Hematopoietic multipotent progenitor cell treated with erythropoietin and hydrocortisone succinate and interleukin-3 and kit ligand, for 8 days (in vitro differentiated cells): Measurements from ENCODE around the gene SLIT3.

Source experiments
- DNase-seq: peaks from one replicate; pipeline ENCODE4 v3.0.0-alpha.2; 2015

Gene SLIT3

GRCh38 chr5:168984135-168984675, 316.7 kb downstream of the SLIT3 start:
- no peak for DNase-seq

GRCh38 chr5:168979135-168979534, 321.8 kb downstream of the SLIT3 start:
- no peak for DNase-seq

DNA sequence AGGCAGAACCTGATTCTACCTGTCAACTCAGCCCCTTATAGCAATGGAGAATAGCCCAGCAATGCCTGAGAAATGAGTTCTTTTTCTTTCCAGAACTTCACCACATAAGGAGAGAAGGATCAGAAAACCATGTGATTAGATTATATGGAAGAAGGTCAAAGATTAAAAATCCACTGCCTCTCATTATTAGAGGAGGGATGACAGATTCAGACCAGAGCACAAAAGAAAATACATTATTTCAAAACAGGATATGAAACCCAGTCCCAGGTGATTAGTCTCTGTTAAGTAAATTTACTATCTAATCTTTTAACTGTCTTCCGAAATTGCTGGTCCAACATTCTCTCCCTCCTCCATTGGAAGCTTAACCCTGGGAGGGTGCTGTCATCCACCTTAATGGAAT, 322.4 kb downstream of the SLIT3 start:
- no peak for DNase-seq

DNA sequence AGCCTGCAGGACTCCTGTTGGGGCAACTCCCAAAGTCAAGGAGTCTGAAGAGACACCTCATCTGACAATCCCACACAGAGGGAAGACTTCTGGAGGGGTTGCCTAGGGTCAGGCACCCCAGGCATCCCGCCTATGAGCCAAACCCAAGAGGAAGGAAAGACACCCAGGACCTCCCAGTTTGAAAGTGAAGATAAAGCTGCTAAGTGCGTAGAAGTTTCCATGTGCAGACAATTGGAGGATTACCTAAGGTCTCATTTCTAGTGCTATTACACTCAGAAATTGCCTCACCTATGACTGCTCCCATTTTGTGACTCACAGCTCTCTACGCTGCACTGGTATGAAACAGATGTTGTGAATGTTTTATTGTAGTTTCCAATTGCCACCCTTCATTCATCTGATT, 322.9 kb downstream of the SLIT3 start:
- no peak for DNase-seq

DNA sequence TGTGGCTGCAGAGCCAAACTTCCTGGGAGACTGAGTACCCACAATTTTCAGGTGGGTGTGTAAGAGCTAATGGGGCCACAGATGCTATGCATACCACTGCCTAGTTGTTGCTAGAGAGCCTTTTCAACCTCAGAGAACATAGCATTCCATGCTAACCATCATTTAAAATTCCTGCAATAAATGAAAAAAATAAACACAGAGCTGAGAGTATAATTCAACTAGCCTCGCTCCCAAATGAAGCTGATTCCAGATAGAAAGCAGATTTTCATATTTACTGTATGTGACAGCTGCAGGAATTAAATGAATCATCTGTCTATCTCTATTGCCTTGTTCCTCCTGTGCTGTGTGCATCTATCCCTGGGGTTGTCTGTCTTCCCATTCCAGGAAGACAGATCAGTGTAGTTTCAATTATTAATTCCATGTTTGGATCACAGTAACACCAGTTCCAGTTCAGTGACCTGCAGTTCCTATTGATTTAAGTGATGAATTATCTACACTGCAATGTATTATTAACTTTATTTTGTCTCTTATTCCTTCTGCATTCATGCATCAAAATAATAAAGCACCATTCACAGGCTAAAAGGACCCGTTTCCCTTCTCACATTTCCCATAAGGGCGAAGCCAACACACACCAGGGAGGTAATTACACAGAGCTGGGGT, 324.5 kb downstream of the SLIT3 start:
- no peak for DNase-seq

GRCh38 chr5:168975331-168975730, 325.6 kb downstream of the SLIT3 start:
- no peak for DNase-seq

GRCh38 chr5:168974082-168974481, 326.9 kb downstream of the SLIT3 start:
- no peak for DNase-seq

GRCh38 chr5:168972731-168973130, 328.2 kb downstream of the SLIT3 start:
- DNase-seq: no peak

DNA sequence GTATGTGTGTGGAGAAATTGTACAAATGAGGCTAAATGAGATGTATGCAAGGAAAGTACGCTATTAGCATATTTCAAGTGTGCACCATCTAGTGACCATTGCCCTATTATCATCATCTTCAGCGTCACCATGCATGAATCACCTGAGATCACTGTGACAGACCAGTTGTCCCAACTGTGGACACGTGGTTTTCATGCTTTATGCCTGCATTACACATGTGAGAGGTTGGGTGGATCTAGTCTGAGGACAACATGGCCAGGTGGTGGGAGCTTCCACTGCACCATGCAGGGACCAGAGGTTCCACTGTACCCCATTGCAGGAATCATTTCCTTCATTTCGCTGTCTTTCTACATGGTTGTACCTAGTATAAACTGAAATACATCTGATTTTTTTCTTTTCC, 329.8 kb downstream of the SLIT3 start:
- no peak for DNase-seq

DNA sequence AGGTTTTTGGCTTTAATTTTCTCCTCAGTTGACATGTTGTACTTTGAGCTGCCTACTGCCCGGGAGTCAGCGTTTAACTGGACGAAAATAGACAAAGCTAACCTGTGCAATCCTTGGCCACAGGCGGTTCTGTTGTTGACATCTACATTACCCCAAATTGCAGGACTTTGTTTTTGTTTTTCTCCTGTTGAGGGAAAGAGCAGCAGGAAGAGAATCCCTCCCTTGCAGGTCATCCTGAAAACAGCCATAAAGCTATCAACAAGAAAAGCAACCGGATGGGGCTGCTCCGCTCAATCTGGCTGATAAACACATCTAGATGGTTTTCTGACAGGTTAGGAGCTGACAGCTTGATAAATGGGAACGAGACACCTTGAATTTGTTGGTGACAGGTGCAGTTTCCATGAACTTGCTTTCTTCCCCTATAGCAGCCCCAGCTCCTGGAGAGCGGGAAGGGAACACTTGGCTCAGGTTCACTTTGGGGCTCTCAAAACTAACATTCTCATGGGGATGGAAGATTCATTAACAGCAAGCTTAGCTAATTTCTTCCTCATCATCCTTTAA, 331.5 kb downstream of the SLIT3 start:
- no peak for DNase-seq

GRCh38 chr5:168967882-168968620, 332.9 kb downstream of the SLIT3 start:
- no peak for DNase-seq

GRCh38 chr5:168965638-168966037, 335.3 kb downstream of the SLIT3 start:
- no peak for DNase-seq

DNA sequence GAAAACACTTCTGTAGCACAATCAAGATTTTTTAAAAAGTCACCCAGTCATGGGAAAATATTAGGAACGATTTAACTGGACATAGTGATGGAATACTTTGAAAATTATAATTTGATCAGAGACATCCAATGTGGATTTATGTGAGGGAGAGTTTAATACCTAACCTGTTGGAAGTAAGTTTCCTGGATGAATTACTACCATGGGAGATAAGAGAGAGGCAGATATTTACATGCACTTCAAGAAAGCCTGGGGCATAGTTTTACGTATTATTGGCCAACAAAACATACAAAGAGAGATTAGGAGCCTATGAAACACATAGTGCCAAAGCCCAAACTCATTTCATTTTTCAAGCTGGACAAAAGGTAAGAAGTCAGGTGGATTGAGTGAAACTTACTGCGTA, 336.8 kb downstream of the SLIT3 start:
- no peak for DNase-seq

GRCh38 chr5:168962306-168962705, 338.6 kb downstream of the SLIT3 start:
- no peak for DNase-seq

- no peak for DNase-seq
Measured at GRCh38 chr5:168961681-168962080, 339.3 kb downstream of the SLIT3 start.

GRCh38 chr5:168960497-168960896, 340.4 kb downstream of the SLIT3 start:
- no peak for DNase-seq

DNA sequence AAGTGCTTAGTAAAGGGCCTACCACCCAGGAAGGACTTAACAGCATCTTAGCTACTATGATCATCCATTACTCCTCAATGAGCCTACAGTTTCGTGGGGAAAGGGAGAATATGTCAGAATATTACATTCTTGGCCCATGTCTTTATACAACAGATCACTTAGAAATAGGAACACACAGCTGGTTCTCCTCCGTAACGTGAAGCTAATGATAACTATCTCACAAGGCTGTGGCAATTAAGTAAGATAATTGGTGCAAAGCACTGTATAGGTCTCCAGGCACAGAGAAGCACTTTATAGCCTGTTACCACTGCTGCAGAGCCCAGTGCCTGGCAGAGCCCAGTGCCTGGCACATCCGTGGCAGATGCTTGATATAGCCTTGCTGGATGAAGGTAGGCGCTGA, 347.6 kb downstream of the SLIT3 start:
- DNase-seq: no peak

GRCh38 chr5:168952196-168952595, 348.7 kb downstream of the SLIT3 start:
- DNase-seq: no peak

DNA sequence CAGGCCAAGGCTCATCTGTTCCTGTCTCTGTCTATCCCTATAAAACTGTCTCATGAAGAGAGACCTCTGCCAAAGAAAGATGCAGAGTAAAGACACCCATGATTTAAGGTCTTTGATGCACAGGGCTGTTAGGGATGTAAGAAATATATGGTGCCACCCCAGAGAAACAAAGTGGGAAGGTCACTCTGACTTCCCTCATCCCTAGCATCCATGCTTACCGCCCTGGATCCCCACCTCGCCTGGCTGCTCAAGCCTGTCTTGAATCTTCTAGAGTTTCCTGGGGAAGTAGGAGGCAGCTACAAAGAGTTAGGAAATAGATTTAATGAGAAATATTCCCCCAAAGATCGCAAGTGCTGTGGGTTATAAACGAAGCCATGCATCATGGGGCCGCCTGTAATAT, 349.2 kb downstream of the SLIT3 start:
- DNase-seq: no peak

- DNase-seq: no peak
Measured at GRCh38 chr5:168951356-168951755, 349.6 kb downstream of the SLIT3 start.

DNA sequence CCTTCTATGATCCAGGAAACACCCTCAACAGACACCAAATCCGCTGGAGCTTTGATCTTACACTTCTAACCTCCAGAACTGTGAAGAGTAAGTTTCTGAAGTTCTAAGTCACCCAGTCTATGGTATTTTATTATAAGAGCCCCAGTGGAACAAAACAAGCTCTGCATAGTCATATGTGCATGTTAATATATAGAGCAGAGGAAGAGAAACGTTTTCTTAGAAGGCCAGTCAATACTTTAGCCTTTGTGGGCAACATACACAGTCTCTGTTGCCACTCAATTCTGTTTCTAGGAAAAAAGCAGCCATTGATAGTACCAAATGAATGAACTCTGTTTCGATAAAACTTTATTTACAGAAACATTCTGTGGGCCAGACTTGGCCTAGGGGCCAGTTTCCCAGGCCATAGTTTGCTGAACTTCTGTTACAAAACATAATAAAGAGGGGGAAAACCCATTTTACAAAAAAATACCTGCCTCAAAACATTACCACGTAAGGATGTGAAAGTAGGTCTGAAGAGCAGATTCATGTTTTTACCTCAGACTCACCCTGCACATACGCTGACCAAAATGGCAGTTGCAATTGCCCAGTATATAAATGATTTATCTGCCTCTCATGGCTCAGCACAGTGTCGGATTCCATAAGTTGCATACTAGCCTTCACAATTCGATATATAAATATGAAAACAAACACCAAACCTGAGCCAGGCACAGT, 350.5 kb downstream of the SLIT3 start:
- DNase-seq: no peak

GRCh38 chr5:168948746-168949145, 352.2 kb downstream of the SLIT3 start:
- DNase-seq: no peak

DNA sequence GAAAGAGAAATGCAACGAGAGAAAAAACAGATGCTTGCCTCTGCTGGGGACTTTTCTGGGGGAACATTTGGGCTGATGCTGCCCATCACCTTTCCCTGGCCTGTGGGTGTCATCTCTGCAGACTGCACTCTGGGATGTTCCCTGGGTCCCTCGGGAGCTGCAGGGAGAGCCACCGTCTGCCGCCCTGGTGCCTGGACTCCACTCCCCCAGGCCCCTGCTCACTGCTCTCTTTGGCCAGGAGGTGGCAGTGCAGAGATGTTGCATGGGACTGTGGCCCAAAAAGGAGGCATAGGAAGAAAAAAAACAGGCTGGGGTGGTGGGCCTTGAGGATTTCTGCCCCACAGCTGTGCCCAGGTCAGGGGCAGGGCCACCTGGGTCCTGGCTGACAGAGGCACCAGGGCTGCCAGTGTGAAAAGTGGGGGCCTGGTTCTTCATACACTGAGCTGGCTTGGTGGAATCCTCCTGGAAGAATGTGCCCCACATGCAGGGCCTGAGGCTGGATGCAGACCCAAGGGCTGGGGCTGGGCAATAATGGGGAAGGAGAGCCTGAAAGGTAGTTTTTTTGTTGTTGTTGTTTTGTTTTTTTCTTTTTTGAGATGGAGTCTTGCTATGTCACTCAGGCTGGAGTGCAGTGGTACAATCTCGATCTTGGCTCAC, 353.6 kb downstream of the SLIT3 start:
- peak; percentile 63 for DNase-seq
